Activated naive CD8-positive, alpha-beta T cell treated with anti-CD3 and anti-CD28 coated beads, Interleukin-2, amount 10 ng/mL, durations not matched to agents 7 days and 5 days (primary cell): ENCODE data around the gene ITIH5. TPM values are rescaled to one million over a fixed set of nuclear protein-coding genes. Genes with fewer than 3 reads are reported as not detected.

ENCODE experiments used
- ATAC-seq: fragments of 150-1000 bp; cut with Tn5 transposase; one replicate; pipeline ENCODE4 v1.10.0; 2021; ENCODE audit warnings: low read depth, moderate library complexity
- POLR2A ChIA-PET: fragments of 350-600 bp; sonication (Branson Sonifier 250); formaldehyde crosslinking; loops from one replicate; lab custom pipeline; 2021; ENCODE audit warnings: antibody characterized with exemption; lab: Charles Lee
- DNase-seq: peaks from one replicate; pipeline ENCODE4 v3.0.0; 2021
- H3K27ac Mint-ChIP-seq: one replicate; pipeline ENCODE4 v1.8.0; 2022; ENCODE audit warnings: mild to moderate bottlenecking, mixed read lengths
- H3K27me3 Mint-ChIP-seq: one replicate; pipeline ENCODE4 v1.8.0; 2022; ENCODE audit warnings: mild to moderate bottlenecking, moderate library complexity, mixed read lengths
- H3K36me3 Mint-ChIP-seq: one replicate; pipeline ENCODE4 v1.8.0; 2021; ENCODE audit warnings: mild to moderate bottlenecking, mixed read lengths
- H3K4me1 Mint-ChIP-seq: one replicate; pipeline ENCODE4 v1.8.0; 2021; ENCODE audit warnings: mixed read lengths
- H3K4me3 Mint-ChIP-seq: one replicate; pipeline ENCODE4 v1.8.0; 2022; ENCODE audit warnings: mild to moderate bottlenecking, moderate library complexity, mixed read lengths
- H3K9me3 Mint-ChIP-seq: one replicate; pipeline ENCODE4 v1.8.0; 2021; ENCODE audit warnings: mixed read lengths
- total RNA-seq, 2 experiments: library from RNA; stranded (reverse); gene quantifications; one replicate each; pipeline ENCODE4 v1.2.3, GENCODE V29; 2021

Gene ITIH5
- total RNA-seq, 2 experiments from 2014 or later: not detected

GRCh38 chr10:7525314-7526016 lies 141.3 kb downstream of the ITIH5 start:
- Mint-ChIP-seq H3K27me3 (peaks cover 20% of the 10 kb centered on the region), H3K4me3 (peak overlapping the region; percentile 12), H3K27ac (peak overlapping the region; percentile 76), H3K9me3 (no peaks in the 10 kb centered on the region), H3K36me3 (peaks cover 4% of the 10 kb centered on the region), H3K4me1 (peaks cover 29% of the 10 kb centered on the region)
- DNase-seq (no peak), ATAC-seq (peak; percentile 91)
- POLR2A ChIA-PET: interaction anchor here (1.0 kb wide), 2 partner anchors 41 to 162 kb away, joined by 3 read pairs; no protein-coding TSS in a partner anchor

GRCh38 chr10:7523656-7524055 lies 143.1 kb downstream of the ITIH5 start:
- Mint-ChIP-seq H3K9me3 (no peaks in the 10 kb centered on the region), H3K4me1 (peaks cover 29% of the 10 kb centered on the region), H3K27me3 (peaks cover 11% of the 10 kb centered on the region), H3K4me3 (no peak overlapping the region), H3K36me3 (peaks cover 4% of the 10 kb centered on the region), H3K27ac (peak overlapping the region; percentile 31)
- POLR2A ChIA-PET: interaction anchor here (0.5 to 0.9 kb wide), 3 partner anchors 41 to 851 kb away, joined by 3 to 4 read pairs (median 3); partner anchors contain the start of gene GATA3
- DNase-seq (no peak), ATAC-seq (no peak)

- peaks cover 9% of the 10 kb centered on the region for H3K36me3 Mint-ChIP-seq
- POLR2A ChIA-PET: interaction anchor here (0.6 kb wide), 1 partner anchor 37 kb away, joined by 3 read pairs; no protein-coding TSS in a partner anchor
- peaks cover 33% of the 10 kb centered on the region for H3K4me1 Mint-ChIP-seq
- H3K4me3 Mint-ChIP-seq: no peak overlapping the region
- no peak for ATAC-seq
- H3K27me3 Mint-ChIP-seq: peaks cover 2% of the 10 kb centered on the region
- DNase-seq: no peak
- peaks cover 3% of the 10 kb centered on the region for H3K9me3 Mint-ChIP-seq
- H3K27ac Mint-ChIP-seq: peak overlapping the region; percentile 60
These were observed 146.0 kb downstream of the ITIH5 start for GRCh38 chr10:7520507-7521485.

- no peak overlapping the region for H3K4me3 Mint-ChIP-seq
- H3K36me3 Mint-ChIP-seq: peaks cover 9% of the 10 kb centered on the region
- H3K27ac Mint-ChIP-seq: no peak overlapping the region
- H3K9me3 Mint-ChIP-seq: peaks cover 3% of the 10 kb centered on the region
- POLR2A ChIA-PET: no interaction called here
- no peak for DNase-seq
- no peak for ATAC-seq
- H3K27me3 Mint-ChIP-seq: no peaks in the 10 kb centered on the region
- H3K4me1 Mint-ChIP-seq: peaks cover 25% of the 10 kb centered on the region
These were observed 147.4 kb downstream of the ITIH5 start for GRCh38 chr10:7519351-7519750.

GRCh38 chr10:7518693-7519092 lies 148.1 kb downstream of the ITIH5 start:
- ATAC-seq (no peak), DNase-seq (no peak)
- POLR2A ChIA-PET: no interaction called here
- Mint-ChIP-seq H3K4me3 (no peak overlapping the region), H3K27me3 (no peaks in the 10 kb centered on the region), H3K36me3 (peaks cover 9% of the 10 kb centered on the region), H3K4me1 (peaks cover 20% of the 10 kb centered on the region), H3K9me3 (peaks cover 3% of the 10 kb centered on the region), H3K27ac (no peak overlapping the region)

GRCh38 chr10:7515439-7515838 lies 151.3 kb downstream of the ITIH5 start:
- POLR2A ChIA-PET: interaction anchor here (0.6 kb wide), 1 partner anchor 109 kb away, joined by 3 read pairs; no protein-coding TSS in a partner anchor

GRCh38 chr10:7513936-7514335 lies 152.8 kb downstream of the ITIH5 start:
- DNase-seq: no peak
- peaks cover 29% of the 10 kb centered on the region for H3K4me1 Mint-ChIP-seq
- H3K27me3 Mint-ChIP-seq: no peaks in the 10 kb centered on the region
- POLR2A ChIA-PET: interaction anchor here (0.7 kb wide), 1 partner anchor 29 kb away, joined by 4 read pairs; no protein-coding TSS in a partner anchor
- H3K9me3 Mint-ChIP-seq: peaks cover 24% of the 10 kb centered on the region
- no peak overlapping the region for H3K4me3 Mint-ChIP-seq
- ATAC-seq: no peak
- H3K36me3 Mint-ChIP-seq: peaks cover 32% of the 10 kb centered on the region
- no peak overlapping the region for H3K27ac Mint-ChIP-seq

More at GRCh38 chr10:7515439-7515838, 151.3 kb downstream of the ITIH5 start:
- H3K4me1 Mint-ChIP-seq: peaks cover 23% of the 10 kb centered on the region
- H3K4me3 Mint-ChIP-seq: no peak overlapping the region
- H3K27ac Mint-ChIP-seq: no peak overlapping the region
- peaks cover 19% of the 10 kb centered on the region for H3K36me3 Mint-ChIP-seq
- DNase-seq (no peak), ATAC-seq (no peak)
- peaks cover 13% of the 10 kb centered on the region for H3K9me3 Mint-ChIP-seq
- no peaks in the 10 kb centered on the region for H3K27me3 Mint-ChIP-seq

GRCh38 chr10:7513455-7513854 lies 153.3 kb downstream of the ITIH5 start:
- H3K9me3 Mint-ChIP-seq: peaks cover 28% of the 10 kb centered on the region
- H3K4me1 Mint-ChIP-seq: peaks cover 33% of the 10 kb centered on the region

GRCh38 chr10:7512487-7512886 lies 154.3 kb downstream of the ITIH5 start:
- ATAC-seq: no peak
- Mint-ChIP-seq H3K27me3 (no peaks in the 10 kb centered on the region), H3K36me3 (peaks cover 40% of the 10 kb centered on the region), H3K4me1 (peaks cover 38% of the 10 kb centered on the region), H3K9me3 (peaks cover 25% of the 10 kb centered on the region), H3K27ac (peak overlapping the region; percentile 81), H3K4me3 (peak overlapping the region; percentile 54)
- DNase-seq: no peak
- POLR2A ChIA-PET: no interaction called here

More at GRCh38 chr10:7513455-7513854, 153.3 kb downstream of the ITIH5 start:
- ATAC-seq (no peak), DNase-seq (no peak)
- Mint-ChIP-seq H3K27me3 (no peaks in the 10 kb centered on the region), H3K36me3 (peaks cover 36% of the 10 kb centered on the region), H3K27ac (no peak overlapping the region), H3K4me3 (no peak overlapping the region)
- POLR2A ChIA-PET: interaction anchor here (0.7 kb wide), 1 partner anchor 28 kb away, joined by 4 read pairs; no protein-coding TSS in a partner anchor

- POLR2A ChIA-PET: no interaction called here
- H3K27ac Mint-ChIP-seq: no peak overlapping the region
- ATAC-seq: no peak
These were observed 155.2 kb downstream of the ITIH5 start for GRCh38 chr10:7511612-7512011.

More at GRCh38 chr10:7511612-7512011, 155.2 kb downstream of the ITIH5 start:
- Mint-ChIP-seq H3K4me3 (no peak overlapping the region), H3K36me3 (peaks cover 43% of the 10 kb centered on the region), H3K27me3 (no peaks in the 10 kb centered on the region), H3K9me3 (peaks cover 27% of the 10 kb centered on the region), H3K4me1 (peaks cover 44% of the 10 kb centered on the region)
- DNase-seq: no peak
